Neural crest cell (in vitro differentiated cells): ENCODE data around the gene VCAN. TPM values are rescaled to one million over a fixed set of nuclear protein-coding genes. Genes with fewer than 3 reads are reported as not detected.
A peak's percentile ranks its signal among the peaks of the same experiment; 100 is the strongest.

ENCODE experiments used
- DNase-seq: peaks from one replicate; pipeline ENCODE4 v3.0.0; 2021; ENCODE audit warnings: low read depth, mixed read lengths, low spot score
- H3K27ac Mint-ChIP-seq: one replicate; pipeline ENCODE4 v1.8.0; 2021; ENCODE audit warnings: mild to moderate bottlenecking, mixed read lengths; ENCODE audit not compliant: unreplicated experiment
- H3K27me3 Mint-ChIP-seq: 2 replicates; pipeline ENCODE4 v1.8.0; 2021; ENCODE audit warnings: low read depth, mild to moderate bottlenecking, mixed read lengths
- H3K36me3 Mint-ChIP-seq: 2 replicates; pipeline ENCODE4 v1.8.0; 2021; ENCODE audit warnings: low read depth, mild to moderate bottlenecking, mixed read lengths
- H3K4me1 Mint-ChIP-seq: 2 replicates; pipeline ENCODE4 v1.8.0; 2021; ENCODE audit warnings: mixed read lengths
- H3K4me3 Mint-ChIP-seq: one replicate; pipeline ENCODE4 v1.8.0; 2021; ENCODE audit warnings: mild to moderate bottlenecking, mixed read lengths
- H3K9me3 Mint-ChIP-seq: 2 replicates; pipeline ENCODE4 v1.8.0; 2021; ENCODE audit warnings: mixed read lengths
- total RNA-seq: library from RNA; stranded (reverse); gene quantifications from 2 replicates; pipeline ENCODE4 v1.2.1, GENCODE V29; 2021
- TF ChIP-seq, protein P1 (sequence below): fragments of 200-600 bp; sonication (generic); conservative IDR thresholded peaks from 2 replicates; pipeline ENCODE4 v1.5.0; 2021; ENCODE audit warnings: antibody characterized with exemption, mild to moderate bottlenecking

Gene VCAN
- total RNA-seq, 1 donor from 2014 or later: 236 TPM

DNA sequence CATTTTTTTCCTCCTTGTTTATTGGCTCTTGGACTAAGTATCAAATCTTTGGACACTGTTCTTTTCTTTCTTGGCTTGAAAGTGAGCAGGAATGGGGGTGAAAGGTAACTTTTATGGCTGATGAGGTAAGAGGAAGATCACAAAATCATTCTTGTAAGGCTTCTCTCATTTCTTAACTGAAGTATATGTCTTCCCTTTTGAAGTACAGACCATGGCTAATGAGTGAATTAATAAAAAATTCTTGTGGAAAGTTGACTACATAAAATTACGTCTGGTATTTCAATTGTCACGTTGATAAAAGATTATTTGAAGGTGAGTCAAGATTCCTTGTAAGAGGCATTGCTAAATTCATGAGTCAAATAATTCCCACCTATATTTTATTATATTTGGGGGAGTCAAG lies 25.1 kb downstream of the VCAN start:
- TF ChIP-seq, protein P1, sequence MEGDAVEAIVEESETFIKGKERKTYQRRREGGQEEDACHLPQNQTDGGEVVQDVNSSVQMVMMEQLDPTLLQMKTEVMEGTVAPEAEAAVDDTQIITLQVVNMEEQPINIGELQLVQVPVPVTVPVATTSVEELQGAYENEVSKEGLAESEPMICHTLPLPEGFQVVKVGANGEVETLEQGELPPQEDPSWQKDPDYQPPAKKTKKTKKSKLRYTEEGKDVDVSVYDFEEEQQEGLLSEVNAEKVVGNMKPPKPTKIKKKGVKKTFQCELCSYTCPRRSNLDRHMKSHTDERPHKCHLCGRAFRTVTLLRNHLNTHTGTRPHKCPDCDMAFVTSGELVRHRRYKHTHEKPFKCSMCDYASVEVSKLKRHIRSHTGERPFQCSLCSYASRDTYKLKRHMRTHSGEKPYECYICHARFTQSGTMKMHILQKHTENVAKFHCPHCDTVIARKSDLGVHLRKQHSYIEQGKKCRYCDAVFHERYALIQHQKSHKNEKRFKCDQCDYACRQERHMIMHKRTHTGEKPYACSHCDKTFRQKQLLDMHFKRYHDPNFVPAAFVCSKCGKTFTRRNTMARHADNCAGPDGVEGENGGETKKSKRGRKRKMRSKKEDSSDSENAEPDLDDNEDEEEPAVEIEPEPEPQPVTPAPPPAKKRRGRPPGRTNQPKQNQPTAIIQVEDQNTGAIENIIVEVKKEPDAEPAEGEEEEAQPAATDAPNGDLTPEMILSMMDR: no peak
- Mint-ChIP-seq H3K27ac (no peak overlapping the region), H3K36me3 (peaks cover 53% of the 10 kb centered on the region)

DNA sequence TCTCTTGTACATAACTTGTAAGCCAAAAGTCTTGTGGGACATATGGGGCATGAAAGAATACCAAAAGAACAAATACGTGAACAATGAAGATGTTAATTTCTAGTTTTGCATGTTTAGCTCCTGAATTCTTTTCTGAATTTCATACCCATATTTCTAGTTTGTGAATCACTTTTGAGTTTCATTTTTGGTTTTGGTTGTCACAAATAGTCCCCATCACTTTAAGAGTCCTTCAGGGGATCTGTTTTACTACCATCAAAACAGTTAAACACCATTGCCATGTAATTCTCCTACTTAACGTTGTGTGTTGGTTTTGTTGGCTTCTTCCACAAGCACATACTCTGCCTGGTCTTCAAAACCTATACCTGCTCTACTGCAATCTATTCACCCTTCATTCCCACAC lies 27.0 kb downstream of the VCAN start:
- TF ChIP-seq, protein P1: no peak
- Mint-ChIP-seq H3K4me3 (no peak overlapping the region), H3K27ac (no peak overlapping the region), H3K4me1 (peaks cover 11% of the 10 kb centered on the region), H3K9me3 (peaks cover 8% of the 10 kb centered on the region), H3K27me3 (no peaks in the 10 kb centered on the region), H3K36me3 (peaks cover 55% of the 10 kb centered on the region)
- no peak for DNase-seq

More for the DNA sequence above, 25.1 kb downstream of the VCAN start:
- Mint-ChIP-seq H3K4me3 (no peak overlapping the region), H3K27me3 (no peaks in the 10 kb centered on the region), H3K4me1 (peaks cover 2% of the 10 kb centered on the region), H3K9me3 (peaks cover 8% of the 10 kb centered on the region)
- DNase-seq: no peak

DNA sequence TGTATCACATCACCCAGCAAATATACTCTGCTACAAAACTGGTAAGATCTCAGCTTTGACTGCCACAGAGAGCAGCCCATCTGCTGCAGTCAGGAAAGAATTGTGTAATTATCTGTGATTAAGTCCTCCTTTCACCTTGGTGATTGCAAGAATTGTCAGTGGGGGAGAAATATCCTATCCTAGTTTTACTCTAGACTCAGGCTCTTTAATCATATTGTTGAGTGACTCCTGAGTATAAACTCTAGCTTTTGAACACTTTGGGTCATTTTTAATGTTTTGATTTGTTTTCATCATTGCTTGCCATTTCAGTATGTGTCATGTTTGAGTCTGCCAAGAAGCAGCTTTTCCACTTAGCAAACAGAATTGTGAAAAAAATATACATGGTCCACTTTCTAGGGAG lies 32.1 kb downstream of the VCAN start:
- DNase-seq: no peak
- H3K27ac Mint-ChIP-seq: no peak overlapping the region
- H3K27me3 Mint-ChIP-seq: no peaks in the 10 kb centered on the region
- peaks cover 20% of the 10 kb centered on the region for H3K4me1 Mint-ChIP-seq
- no peak overlapping the region for H3K4me3 Mint-ChIP-seq
- TF ChIP-seq, protein P1: no peak
- H3K9me3 Mint-ChIP-seq: peaks cover 10% of the 10 kb centered on the region
- peaks cover 68% of the 10 kb centered on the region for H3K36me3 Mint-ChIP-seq

DNA sequence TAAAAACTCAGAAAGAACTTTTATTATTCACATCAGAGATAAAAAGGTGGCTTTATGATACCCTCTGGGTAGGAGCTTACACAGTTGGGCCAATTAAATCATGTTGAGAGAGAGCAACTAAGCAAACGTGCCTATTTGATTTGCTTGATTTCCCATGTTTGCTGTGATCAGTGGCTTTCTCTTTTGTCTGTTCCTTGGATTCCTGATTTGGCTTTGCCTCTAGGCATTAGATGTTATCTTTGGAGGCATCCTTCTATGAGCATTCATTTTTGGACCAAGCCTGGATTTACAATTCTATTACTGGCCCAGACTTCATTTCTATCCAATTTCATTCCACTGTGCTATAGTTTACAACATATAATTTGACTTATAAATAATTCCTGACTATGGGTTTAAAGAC lies 35.9 kb downstream of the VCAN start:
- H3K4me3 Mint-ChIP-seq: no peak overlapping the region
- H3K27ac Mint-ChIP-seq: no peak overlapping the region
- H3K27me3 Mint-ChIP-seq: no peaks in the 10 kb centered on the region
- TF ChIP-seq, protein P1: no peak
- peaks cover 44% of the 10 kb centered on the region for H3K36me3 Mint-ChIP-seq
- H3K4me1 Mint-ChIP-seq: peaks cover 28% of the 10 kb centered on the region
- H3K9me3 Mint-ChIP-seq: peaks cover 3% of the 10 kb centered on the region
- DNase-seq: no peak

DNA sequence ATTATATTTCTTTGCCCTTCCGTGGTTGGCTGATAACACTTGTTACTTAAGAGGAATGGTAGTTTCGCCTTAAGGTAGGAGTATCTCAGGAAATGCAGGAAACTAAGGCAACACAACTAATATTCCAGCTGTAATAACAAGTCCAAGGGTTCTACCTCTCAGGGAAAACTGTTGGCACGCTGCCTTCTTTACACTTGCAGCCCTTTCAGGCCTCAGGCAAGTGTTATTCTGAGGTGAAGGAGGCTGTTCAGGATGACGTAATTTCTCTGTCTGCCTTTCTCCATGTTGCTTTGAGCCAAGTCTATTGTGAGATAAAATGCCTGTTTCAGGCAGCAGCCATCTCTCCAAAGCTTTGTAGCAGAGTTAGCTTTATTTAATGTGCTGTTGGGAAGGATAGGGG lies 38.0 kb downstream of the VCAN start:
- DNase-seq: no peak
- Mint-ChIP-seq H3K27ac (peak overlapping the region; percentile 65), H3K36me3 (peaks cover 32% of the 10 kb centered on the region), H3K4me3 (no peak overlapping the region), H3K27me3 (no peaks in the 10 kb centered on the region), H3K9me3 (peaks cover 3% of the 10 kb centered on the region), H3K4me1 (peaks cover 28% of the 10 kb centered on the region)
- TF ChIP-seq, protein P1: no peak

DNA sequence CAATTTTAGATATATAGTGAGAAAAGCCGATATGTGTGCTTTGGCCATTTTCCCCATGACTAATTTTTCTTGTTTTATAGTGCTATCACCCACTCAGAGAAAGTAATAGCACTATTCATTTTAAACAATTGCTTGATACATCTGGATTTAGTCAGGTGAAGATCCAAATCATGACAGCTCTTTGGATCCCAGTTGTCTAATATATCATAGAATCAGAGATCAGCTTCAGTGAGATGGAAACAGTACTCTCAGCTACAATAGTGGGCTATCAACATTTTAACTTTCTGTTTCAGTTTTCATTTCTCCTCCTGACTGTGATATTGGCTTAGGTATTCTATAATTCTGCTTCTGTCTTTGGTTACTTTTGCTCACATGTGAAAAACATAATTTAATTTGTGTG lies 38.7 kb downstream of the VCAN start:
- Mint-ChIP-seq H3K9me3 (no peaks in the 10 kb centered on the region), H3K4me1 (peaks cover 28% of the 10 kb centered on the region), H3K4me3 (no peak overlapping the region), H3K27ac (no peak overlapping the region), H3K36me3 (peaks cover 27% of the 10 kb centered on the region), H3K27me3 (no peaks in the 10 kb centered on the region)
- TF ChIP-seq, protein P1: no peak
- DNase-seq: no peak
